Anterior cingulate cortex (tissue), 58 donors: ENCODE data around the gene GDI1.
A peak's percentile ranks its signal among the peaks of the same experiment; 100 is the strongest.

Experiments used
- DNase-seq, 58 donors: peaks; one replicate each; lab custom pipeline; 2025; lab: John Stamatoyannopoulos, UW

Gene GDI1

GRCh38 chrX:154458116-154458953 lies 21.4 kb downstream of the GDI1 start, which contains the start of gene PLXNA3:
Gene PLXNA3, plus strand, starts transcription at chrX:154458281. Its CDS starts 1,903 bp downstream, at chrX:154460184.
- DNase-seq: peak in 34 of 58 donors; percentile 3 to 51 (median 24)

- DNase-seq: peak in 19 of 58 donors; percentile 4 to 41 (median 12)
Observed at GRCh38 chrX:154458954-154459778, 22.2 kb downstream of the GDI1 start.

- no peak for DNase-seq
Observed at GRCh38 chrX:154459832-154460231, 22.9 kb downstream of the GDI1 start.

- peak in 1 of 58 donors; percentile 16 for DNase-seq
Observed at GRCh38 chrX:154460326-154460725, 23.4 kb downstream of the GDI1 start.

- peak in 23 of 58 donors; percentile 3 to 44 (median 12) for DNase-seq
Observed at GRCh38 chrX:154462396-154462795, 25.4 kb downstream of the GDI1 start.

- no peak for DNase-seq
Observed at GRCh38 chrX:154463611-154464220, 26.8 kb downstream of the GDI1 start.

GRCh38 chrX:154464806-154465365 lies 27.9 kb downstream of the GDI1 start:
- DNase-seq: no peak

- DNase-seq: no peak
Observed at GRCh38 chrX:154465601-154466000, 28.6 kb downstream of the GDI1 start.

- DNase-seq: no peak
Observed at GRCh38 chrX:154466036-154466435, 29.1 kb downstream of the GDI1 start.

GRCh38 chrX:154466907-154467306 lies 30.0 kb downstream of the GDI1 start:
- DNase-seq: no peak

GRCh38 chrX:154467556-154467955 lies 30.6 kb downstream of the GDI1 start:
- DNase-seq: no peak

- no peak for DNase-seq
Observed at GRCh38 chrX:154468217-154468616, 31.3 kb downstream of the GDI1 start.

GRCh38 chrX:154469114-154469513 lies 32.2 kb downstream of the GDI1 start:
- DNase-seq: no peak

- no peak for DNase-seq
Observed at GRCh38 chrX:154469880-154470279, 32.9 kb downstream of the GDI1 start.

GRCh38 chrX:154470434-154470833 lies 33.5 kb downstream of the GDI1 start:
- no peak for DNase-seq

GRCh38 chrX:154470914-154471568 lies 34.1 kb downstream of the GDI1 start:
- DNase-seq: no peak

- no peak for DNase-seq
Observed at GRCh38 chrX:154471839-154472684, 35.1 kb downstream of the GDI1 start.

- no peak for DNase-seq
Observed at GRCh38 chrX:154472685-154473632, 36.0 kb downstream of the GDI1 start.
